NCI-H2196 treated with DMSO at 0.1 percent for 48 hours (cell line): ENCODE measurements around the gene TIGIT.
"Not testable (repeated sequence)": the region's sequence is repeated elsewhere in the genome, so short reads cannot be mapped to it uniquely, and the experiment has no call there.

Source experiments
- DNase-seq: peaks from one replicate; lab custom pipeline; 2025; ENCODE audit not compliant: unreplicated experiment; lab: John Stamatoyannopoulos, UW

Gene TIGIT

DNA sequence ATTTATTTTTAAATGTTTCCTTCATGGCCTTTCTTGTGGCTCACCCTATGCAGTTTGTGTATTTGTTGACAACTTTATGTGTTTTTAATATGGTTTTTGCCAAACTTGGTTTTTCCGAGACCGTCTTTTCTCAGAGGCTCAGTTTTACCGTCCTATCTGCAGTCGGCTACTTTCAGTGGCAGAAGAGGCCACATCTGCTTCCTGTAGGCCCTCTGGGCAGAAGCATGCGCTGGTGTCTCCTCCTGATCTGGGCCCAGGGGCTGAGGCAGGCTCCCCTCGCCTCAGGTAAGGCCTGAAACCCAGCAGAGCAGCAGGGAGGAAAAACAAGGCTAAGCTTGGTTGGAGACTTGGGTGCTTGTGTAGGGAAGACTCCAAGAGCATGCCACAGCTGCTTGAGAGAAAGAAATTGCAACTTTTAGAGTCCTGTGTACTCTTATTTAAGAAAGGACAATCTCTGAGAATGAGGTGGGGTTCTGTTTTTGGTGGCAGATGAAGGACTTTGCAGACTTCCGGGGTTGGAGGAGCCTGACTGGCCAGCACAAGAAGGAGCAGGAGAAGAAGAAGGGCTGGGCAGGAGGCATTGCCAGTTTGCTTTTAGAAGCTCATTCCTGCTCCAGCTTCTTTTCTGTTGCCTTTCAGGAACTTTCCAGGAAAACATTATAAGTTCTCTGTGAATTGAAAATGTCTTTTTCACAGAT is at the start of gene TIGIT:
Gene TIGIT, plus strand, starts transcription at position 191 of the 698 bp plus-strand sequence. Its CDS starts 34 bp downstream, at position 225.
- no peak for DNase-seq

DNA sequence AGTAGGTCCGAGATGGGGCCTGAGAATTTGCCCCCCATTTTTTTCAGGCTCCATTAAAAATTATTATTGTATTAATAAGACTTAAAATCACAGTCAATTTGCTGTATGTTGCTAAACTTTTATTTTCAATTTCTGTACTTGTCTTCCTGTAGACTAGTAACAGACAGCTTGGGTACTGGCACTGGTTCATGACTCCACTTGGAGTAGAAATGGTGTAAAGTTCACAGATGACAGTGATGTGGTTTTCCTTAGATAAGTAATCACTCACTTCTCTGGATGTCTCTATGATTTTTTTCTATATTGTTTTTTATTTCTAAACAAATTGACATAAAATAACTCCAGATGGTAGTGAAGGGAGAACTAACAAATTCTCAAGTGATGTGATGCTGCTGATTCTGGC is 40.9 kb upstream of the TIGIT start:
- no peak for DNase-seq

DNA sequence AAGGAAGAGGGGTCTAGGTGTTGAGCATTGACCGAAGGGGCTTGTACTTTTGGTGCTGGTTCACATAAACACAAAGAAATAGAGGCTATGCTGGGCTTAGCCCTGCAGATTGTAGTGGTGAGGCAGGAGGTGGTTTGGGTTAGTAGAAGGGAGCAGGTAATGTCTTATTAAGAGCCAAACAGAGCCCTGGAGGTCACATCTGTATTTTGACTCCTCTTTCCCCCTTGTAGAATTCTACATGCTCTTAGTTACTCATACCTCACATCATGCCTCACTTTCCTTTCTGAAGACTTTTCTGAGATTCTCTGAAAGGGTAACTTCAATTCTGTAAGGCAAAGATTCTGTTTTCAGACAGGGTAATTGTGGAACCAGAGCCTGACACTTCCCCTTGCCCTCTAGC is 40.3 kb upstream of the TIGIT start:
- DNase-seq: no peak

DNA sequence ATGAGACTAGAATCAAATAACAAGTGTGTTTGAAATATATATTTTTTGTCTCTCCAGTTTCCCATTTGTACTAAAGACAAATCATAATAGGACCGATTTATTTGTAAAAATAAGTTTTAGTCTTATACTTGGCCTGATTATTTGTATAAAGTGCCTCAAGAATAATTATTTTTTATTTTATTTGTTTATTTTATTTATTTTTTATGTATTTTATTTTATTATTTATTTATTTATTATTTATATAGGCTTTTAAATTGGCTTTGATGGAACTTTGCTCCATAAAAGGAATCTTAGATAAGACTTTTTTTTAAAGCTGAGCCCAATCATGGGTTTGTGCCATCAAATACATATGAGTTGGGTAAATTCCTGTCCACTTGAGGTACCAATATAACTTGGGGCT is 34.3 kb upstream of the TIGIT start:
- DNase-seq: no peak

DNA sequence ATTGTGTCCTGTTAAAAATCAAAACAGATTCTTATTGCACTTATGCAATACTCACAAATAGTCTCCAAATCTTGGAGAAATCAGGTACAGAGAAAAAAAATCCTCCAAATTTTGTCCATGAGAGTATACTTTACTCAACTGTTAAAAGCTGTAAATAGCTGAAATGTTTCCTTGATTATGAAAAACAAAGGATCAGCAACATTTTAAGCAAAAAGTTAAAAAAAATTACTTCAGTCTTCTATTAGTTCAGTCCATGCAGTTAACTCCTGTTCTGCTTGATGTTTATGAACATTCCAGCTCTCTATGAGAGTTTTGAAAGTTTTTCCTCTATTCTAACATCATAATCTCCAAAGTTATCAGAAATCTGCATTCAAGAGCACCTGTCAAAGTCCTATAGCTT is 33.7 kb upstream of the TIGIT start:
- no peak for DNase-seq

DNA sequence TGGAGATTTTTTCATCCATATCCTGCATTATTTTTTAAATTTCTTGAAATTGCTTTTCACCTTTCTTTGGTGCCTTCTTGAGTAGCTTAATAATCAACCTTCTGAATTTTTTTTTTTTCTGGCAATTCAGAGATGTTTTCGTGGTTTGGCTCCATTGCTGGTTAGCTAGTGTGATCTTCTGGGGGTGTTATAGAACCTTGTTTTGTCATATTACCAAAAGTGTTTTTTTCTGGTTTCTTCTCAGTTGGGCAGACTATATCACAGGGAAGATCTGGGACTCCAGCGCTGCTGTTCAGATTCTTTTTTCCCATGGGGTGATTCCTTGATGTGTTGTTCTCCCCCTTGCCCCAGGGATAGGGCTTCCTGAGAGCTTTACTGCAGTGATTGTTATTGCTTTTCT is 23.8 kb upstream of the TIGIT start:
- no peak for DNase-seq

DNA sequence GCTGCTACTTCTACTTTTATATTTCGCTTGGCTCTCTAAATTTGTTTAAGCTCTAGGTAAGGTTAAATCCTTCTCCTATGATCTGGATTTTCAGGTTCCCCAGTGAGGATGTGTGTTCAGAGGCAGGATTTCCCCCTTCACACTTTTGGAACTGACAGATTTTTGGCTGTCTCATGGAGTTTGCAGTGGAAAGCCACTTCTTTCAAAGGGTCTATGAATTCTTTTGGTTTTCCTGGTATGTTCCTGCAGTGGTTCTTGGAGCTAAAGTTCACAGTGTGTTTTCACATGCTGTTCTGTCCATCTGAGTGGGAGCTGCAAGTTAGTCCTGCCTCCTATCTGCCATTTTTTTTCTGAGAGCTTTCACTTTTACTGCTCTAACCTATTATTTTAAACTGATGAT is 21.6 kb upstream of the TIGIT start:
- no peak for DNase-seq

DNA sequence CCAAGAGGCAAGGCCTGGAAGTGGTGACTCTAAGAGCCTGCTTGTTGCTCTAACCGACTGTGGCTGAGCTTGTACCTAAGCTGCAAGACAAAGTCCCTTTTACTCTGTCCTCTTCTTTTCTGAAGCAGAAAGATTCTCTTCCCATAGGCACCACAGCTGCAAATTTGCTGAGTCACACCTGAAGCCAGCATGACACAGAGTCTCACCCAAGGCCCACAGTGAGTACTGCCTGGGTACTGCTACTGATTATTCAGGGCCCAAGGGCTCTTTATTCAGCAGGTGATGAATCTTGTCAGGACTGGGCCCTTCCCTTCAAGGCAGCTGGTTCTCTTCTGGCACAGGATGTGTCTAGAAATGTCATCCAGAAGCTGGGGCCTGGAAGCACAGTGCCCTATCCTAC is 18.9 kb upstream of the TIGIT start:
- no peak for DNase-seq

DNA sequence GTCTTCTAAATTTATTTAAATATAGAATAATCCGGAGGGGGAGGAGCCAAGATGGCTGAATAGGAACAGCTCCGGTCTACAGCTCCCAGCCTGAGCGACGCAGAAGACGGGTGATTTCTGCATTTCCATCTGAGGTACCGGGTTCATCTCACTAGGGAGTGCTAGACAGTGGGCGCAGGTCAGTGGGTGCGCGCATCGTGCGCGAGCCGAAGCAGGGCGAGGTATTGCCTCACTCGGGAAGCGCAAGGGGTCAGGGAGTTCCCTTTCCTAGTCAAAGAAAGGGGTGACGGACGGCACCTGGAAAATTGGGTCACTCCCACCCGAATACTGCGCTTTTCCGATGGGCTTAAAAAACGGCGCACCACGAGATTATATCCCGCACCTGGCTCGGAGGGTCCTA is 17.0 kb upstream of the TIGIT start:
- not testable (repeated sequence) for DNase-seq

DNA sequence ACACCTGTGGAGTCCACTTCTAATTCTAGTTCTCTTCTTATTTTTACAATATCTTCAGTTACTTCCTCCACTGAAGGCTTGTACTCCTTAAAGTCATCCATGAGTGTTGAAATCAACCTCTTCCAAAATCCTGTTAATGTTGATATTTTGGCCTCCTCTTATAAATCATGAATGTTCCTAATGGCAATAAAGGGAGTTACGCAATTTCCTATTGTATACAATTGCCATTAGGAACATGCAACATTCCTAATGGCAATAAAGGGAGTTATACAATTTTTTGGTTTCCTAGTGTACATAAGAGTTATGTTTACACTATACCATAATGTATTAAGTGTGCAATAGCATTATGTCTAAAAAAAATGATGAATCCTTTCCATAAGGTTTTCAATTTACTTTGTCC is 9.2 kb upstream of the TIGIT start:
- DNase-seq: no peak

DNA sequence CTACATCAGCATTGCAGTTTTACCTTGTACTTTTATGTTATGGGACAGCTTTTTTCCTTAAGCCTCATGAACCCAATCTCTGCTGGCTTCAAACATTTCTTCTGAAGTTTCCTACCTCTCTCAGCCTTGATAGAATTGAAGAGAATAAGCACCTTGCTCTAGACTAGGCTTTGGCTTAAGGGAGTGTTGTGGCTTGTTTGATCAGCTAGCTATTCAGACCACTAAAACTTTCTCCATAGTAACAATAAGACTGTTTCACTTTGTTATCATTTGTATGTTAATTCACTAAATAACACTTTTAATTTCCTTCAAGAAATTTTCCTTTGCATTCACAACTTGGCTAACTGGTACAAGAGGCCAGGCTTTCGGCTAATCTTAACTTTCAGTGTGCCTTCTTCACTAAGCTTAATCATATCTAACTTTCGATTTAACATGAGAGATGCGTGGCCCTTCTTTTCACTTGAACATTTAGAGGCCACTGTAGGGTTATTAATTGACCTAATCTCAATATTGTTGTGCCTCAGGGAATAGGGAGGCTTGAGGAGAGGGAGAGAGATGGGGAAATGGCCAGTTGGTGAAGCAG is 8.1 kb upstream of the TIGIT start:
- DNase-seq: no peak

DNA sequence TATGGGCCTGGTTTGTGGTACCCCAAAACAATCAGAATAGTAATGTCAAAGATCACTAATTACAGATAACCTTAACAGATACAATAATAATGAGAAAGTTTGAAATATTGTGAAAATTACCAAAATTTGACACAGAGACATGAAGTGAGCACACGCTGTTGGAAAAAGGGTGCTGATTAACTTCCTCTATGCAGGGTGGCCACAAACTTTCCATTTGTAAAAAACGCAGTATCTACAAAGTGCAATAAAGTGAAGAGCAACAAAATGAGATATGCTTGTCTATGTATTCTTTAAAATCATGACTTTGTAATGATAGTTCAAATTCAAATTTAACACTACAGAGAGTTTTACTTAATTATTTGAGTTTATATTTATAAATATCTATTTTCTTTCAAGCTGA is 7.6 kb upstream of the TIGIT start:
- no peak for DNase-seq

DNA sequence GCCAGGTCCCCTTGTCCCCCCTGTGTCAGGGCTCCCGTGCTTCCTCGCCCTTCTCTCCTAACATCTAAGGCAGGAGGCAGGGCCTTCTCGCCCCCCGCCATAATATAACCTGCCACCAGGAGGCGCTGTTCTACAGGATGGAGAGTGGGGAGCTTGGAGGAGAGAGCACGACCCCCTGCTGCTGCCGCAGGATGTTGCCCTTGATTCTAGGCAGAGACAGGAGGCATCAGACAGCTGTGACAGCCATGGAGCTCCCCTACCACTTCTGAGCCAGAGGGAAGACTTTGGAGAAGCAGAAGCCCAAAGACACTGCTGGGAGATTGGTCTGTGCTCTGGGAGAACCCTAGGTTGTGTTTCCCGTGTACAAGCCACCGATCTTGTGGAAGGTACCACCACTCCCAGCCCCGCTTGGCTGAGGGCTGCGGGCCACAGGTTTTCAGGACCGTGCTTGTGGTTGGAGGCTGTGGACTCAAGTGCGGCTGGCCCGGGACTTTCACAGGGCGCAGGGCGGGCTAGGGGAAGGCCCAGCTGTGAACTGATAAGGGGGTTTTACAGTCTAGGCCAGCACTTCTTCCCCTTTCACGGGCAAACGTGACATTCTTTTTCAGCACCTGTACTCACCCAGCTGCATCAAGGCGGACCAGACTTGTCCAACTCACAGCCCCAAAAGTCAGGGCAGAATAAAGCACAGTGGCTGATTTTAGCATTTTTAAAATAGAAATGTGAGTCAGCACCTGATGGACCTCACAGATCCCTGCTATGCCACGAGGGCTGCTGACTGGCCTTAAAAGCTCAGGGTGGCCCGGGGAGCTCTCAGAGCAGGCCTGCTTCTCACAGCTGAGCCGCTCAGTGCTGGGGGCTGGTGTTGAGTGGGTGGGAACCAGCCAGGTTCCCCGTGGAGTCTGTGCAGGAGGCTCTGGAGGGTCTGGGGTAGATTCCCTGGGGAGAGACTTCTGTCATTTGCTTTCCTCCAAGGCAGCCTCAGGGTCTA is 2.6 kb upstream of the TIGIT start:
- peak; percentile 43 for DNase-seq

DNA sequence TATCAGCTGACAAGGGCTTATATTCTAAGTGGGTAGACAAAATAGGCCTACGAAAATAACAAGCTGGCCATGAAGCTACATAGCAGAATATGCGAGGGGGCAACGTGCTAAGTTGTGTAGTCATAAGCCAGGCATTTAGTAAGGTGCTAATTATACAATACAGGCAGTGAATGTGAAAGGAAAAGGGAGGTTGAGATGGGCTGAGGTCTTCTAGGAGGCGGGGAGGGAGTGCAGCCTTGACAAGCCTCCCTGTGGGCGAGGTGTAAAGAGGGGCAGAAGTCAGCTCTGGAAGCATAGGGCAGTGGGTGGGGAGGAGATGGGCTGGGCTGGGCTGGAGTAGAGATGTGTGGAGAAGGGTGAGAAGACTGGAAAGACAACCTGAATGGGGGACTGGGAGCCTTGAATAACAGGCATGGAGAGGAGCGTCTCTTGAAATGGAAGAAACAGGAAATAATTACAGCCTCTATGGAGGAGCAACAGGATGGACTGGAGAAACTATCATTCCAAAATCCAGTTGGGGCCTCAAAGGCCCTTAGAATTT is 1.2 kb downstream of the TIGIT start:
- DNase-seq: no peak

DNA sequence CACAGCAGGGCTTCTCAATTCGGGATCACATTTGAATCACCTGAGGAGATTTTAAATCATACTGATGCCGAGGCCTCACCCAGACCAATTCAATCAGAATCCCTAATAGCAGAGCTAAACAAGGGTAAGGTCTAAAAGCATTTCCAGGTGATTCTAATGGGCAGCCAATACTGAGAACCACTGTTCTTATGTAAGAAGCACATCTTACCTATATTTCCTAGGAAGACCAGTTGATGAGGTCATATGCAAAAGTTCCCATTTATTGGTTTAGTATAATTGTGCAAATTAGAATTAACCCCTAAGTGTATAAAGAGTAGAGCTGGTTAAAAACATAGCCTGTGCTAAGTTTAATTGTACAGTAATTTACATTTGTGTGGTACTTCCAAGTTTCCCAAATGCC is 2.1 kb downstream of the TIGIT start:
- DNase-seq: no peak

DNA sequence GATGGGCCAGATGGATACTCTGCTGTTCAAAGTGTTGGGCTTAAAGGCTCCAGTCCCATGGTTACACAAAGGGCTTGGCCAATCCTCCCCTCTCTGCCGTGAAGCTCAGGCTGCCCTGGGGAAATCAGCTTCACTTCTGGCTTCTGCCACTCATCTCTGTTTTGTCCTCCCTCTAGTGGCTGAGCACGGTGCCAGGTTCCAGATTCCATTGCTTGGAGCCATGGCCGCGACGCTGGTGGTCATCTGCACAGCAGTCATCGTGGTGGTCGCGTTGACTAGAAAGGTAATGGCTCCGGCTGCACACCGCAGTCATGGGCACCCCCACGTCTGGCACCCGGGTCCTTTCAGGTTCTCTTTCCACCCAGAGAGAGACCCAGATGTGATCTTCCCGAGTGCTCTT is 5.6 kb downstream of the TIGIT start:
- no peak for DNase-seq

DNA sequence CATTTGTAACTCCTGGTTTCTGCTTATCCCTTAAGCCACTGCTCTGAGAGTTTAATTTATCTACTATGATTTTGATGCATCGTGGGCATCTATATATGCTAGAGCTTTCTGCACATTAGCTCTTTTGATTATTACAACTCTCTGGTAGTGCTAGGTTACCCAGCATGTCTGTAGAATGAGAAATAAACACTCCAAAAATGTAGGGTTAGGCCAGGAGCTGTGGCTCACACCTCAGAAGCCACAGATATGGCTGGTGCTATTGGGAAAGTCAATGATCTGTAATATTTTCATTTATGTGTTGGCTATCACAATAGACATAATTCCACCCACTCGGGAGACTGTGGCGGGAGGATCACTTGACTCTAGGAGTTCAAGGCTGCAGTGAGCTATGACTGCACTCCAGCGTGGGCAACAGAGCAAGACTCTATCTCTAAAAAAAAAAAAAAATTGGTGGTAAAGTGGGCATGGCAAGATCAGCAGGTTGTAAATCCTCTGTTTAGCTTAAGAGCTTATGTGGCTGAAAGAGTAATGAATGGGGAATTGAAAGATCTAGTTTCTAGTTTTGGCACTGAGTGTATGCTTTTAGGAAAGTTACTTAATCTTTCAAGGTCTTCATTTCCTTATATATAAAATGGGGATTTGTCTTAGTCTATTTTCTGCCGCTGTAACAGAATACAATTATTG is 6.3 kb downstream of the TIGIT start:
- no peak for DNase-seq

DNA sequence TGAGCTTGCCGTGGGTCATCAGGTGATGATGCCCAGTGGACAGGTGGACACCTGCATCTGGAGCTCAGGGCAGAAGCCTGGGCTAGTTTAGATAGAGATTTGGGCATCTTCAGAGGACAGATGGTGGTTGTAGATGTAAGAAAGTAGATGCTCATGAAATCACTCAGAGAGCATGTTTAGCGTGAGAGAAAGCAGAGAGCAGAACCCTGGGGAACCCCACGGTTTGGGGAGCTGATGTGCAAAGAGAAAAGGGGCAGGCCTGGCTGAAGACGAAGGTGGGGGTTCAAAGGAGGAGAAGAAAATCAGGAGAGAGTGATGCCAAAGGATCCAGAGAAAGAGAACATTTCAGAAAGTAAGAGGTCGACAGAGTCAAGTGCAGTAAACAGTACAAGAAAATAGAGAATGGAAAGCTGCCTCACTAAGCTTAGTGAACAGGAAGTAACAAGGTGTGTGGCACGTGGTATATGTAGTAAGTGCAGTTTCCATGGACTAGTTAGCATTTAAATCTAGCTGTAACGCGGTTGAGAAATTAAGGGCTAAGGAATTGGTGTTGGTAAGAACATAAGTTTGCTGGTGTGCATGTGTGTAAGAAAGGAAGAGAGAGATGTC is 13.5 kb downstream of the TIGIT start:
- DNase-seq: no peak

DNA sequence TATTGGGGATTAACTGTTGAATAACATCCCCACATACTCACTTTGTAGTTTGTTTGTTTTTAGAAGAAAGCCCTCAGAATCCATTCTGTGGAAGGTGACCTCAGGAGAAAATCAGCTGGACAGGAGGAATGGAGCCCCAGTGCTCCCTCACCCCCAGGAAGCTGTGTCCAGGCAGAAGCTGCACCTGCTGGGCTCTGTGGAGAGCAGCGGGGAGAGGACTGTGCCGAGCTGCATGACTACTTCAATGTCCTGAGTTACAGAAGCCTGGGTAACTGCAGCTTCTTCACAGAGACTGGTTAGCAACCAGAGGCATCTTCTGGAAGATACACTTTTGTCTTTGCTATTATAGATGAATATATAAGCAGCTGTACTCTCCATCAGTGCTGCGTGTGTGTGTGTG is 14.0 kb downstream of the TIGIT start:
- DNase-seq: no peak

DNA sequence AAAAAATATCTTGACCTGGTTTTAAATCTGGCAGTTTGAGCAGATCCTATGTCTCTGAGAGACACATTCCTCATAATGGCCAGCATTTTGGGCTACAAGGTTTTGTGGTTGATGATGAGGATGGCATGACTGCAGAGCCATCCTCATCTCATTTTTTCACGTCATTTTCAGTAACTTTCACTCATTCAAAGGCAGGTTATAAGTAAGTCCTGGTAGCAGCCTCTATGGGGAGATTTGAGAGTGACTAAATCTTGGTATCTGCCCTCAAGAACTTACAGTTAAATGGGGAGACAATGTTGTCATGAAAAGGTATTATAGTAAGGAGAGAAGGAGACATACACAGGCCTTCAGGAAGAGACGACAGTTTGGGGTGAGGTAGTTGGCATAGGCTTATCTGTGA is 14.5 kb downstream of the TIGIT start:
- no peak for DNase-seq

DNA sequence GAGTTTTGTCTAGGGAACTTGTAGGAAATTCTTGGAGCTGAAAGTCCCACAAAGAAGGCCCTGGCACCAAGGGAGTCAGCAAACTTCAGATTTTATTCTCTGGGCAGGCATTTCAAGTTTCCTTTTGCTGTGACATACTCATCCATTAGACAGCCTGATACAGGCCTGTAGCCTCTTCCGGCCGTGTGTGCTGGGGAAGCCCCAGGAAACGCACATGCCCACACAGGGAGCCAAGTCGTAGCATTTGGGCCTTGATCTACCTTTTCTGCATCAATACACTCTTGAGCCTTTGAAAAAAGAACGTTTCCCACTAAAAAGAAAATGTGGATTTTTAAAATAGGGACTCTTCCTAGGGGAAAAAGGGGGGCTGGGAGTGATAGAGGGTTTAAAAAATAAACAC is 15.0 kb downstream of the TIGIT start:
- DNase-seq: no peak
